Hematopoietic multipotent progenitor cell treated with erythropoietin and hydrocortisone succinate and interleukin-3 and kit ligand, for 4 days (in vitro differentiated cells): Measurements from ENCODE around the gene NSUN4.
"Not testable (repeated sequence)": the region's sequence is repeated elsewhere in the genome, so short reads cannot be mapped to it uniquely, and the experiment has no call there.

Source experiments
- DNase-seq: peaks from one replicate; pipeline ENCODE4 v3.0.0-alpha.2; 2015

Gene NSUN4

DNA sequence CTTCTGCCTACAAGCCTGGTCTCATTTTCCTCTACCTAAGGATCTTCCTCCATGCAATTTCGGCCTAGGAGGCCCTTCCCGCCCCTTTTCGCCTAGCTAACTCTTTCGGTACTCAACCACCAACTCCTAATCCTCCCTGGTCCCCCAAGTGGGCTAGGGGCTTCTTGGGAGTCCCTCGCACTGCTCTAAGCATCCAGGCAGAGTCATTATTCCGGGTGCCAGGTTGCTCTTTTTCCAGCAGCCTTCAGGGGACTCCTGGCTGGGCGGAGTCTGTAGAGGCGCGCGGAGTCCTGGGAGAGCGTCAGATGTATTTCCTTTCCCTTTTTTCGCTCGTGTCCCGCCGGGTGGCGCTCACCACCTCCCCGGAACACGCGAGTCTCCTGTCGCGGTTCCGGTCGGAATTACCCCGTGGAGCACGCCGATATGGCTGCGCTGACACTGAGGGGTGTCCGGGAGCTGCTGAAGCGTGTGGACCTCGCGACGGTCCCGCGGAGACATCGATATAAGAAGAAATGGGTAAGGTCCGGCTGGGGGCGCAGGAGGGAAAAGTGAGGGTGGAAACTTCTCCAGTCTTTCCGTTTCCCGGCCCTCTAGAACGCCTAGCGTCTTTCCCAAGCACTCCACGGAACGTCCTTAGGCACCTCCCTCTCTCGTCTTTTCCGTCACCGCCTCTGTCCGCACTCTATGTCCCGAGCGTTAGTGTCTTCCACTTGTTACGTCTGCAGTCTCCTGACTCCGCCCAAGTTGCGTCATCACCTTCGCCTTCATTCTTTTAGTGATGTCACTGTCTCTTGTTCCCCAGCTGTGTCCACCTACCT is at the start of gene NSUN4:
TSS of gene NSUN4 (plus strand) at position 404 of the 818 bp plus-strand sequence. CDS start at position 424, 20 bp downstream.
- DNase-seq: peak; percentile 98

DNA sequence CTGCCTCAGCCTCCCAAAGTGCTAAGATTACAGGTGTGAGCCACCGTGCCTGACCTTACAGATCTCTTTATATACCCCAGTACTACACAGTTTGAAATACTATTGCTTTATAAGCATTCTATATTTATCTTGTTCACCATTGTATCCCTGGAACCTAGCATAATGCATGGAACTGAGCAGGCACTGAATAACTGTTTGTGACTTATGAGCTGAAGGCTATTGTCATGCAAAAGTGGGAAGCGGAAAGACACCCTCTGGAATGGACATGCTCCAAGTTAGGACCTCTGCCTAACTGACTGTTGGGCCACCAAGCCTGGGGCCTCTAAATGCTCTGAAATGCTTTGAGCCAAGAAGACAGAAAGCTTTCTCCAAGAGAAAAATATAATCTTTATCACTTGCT is 45.3 kb upstream of the NSUN4 start:
- no peak for DNase-seq

DNA sequence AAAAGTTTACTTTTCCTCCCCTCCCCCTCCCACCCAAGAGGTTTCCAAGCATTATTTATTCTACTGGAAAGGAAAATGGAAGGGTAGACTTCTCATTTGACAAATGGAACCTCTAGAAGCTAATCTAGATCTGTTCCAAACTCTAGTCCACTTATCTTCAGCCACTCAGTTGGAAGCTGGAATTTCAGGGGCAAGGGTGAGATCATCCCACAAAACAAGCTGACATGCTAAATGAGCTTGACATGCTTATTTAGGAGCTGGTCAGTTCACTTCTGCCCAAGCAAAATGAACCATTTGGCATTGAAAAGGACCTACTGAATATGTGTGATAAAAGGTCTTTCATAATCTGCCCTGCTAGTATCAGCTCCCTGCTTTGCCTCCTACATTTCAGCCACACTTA is 42.2 kb upstream of the NSUN4 start:
- no peak for DNase-seq

DNA sequence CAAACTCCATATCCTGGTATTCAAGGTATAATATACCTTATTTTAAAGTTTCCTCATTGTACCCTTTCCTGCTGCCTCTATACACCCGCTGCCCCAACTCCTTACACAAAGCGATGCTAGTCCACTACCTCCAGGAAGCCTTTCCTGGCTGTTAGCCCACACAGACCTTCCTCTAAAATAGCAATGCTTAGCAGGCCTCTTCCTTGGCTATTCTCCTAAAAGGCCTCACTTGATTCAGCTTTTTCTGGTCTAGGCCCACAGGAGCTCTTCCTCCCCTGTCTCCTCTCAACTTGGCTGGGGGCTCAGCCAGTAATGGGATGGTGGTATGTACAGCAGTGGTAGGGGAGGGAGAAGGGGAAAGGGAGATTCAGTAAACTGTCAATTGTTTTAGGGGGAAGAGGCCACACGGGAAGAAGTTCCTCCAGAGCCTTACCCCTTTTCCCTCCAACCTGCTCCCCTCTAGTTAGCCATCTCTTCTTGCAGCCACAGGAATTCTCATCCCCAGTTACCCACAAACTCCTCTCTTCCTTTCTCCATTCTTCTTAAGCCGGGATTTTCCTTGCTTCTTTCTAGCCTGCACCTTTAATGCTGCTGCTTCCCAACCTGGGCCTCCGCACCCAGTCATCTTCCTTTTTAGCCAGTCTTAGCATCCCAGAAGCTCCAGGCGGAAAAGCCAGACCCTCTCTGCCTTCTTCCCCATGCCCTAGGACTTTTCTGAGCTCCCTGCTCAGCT is 39.8 kb upstream of the NSUN4 start:
- DNase-seq: peak; percentile 41

DNA sequence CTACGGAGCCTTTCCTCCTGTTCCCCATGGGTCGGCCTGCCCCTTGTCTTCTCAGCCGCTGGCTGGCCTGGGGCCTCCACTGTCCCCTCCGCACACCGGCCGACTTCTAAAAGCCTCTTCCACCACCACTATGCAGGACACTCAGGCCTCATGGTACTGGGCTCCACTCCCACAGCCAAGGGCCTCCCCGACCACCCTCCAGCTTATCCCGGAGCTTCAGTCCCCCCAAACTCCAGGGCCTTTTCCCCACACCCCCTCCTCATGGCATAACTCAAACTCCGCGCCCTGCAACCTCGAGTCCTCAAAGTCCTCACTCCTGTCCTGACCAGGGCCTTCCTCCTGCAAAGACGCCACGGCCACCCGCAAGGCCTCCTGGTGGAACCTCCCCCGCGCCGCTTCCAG is 39.2 kb upstream of the NSUN4 start:
- no peak for DNase-seq

DNA sequence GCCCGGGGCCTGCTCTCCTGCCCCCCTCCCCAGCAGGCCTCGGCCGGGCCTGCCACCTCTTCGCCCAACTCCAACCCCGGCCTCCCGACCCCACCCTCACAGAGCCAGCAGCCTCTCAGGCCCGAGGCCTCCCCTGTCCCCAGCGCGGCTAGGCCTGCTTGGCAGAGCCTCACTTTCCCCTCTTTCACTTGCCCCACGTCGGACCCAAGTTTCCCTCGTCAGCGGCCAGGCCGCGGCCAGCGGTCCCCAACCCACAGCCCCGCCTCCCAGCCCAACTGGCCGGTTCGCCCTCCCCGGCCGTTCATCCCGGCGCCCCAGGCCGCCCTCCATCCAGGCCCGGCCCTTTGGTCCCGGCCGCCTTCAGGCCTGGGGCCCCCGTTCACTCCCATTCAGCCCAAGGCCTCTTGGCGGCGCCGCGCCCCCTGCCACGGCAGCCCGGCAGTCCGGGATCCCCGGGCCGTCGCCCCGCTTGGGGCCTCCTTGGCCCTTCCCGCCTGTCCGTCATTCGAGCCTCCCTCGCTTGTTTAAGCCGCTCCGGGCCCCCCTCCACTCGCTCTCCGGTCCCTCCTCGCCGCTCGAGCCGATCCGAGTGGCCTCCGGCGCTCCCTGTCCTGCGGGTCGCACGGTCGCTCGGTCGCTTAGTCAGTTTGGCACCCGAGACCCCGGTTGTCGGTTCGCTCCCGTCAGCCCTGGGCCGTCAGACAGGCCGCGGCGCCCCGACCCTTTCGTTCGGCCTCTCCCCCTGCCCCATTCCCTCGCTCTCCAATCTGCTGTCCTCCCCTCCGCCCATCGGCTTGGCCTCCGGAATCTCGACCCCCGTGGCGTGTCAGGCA is 38.6 kb upstream of the NSUN4 start:
- DNase-seq: peak; percentile 80

DNA sequence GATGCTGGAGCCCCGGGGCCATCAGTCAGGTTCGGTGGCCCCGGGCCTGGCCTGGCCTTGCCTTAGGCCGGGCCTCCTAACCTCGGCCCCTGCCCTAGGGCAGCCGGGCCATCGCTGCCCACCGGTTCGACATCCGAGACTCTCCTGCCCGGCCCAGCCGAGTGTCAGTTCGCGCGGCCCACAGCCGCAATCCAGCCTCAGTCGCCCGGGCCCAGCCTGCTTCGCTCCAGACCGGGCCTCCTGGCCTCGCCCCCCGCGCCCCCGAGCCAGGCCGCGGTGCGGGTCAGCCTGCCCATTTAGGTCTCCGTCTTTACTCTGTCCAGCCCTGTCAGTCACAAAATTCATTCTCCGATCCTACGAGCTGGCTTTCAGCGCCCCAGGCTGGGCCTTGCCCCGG is 38.0 kb upstream of the NSUN4 start:
- no peak for DNase-seq

DNA sequence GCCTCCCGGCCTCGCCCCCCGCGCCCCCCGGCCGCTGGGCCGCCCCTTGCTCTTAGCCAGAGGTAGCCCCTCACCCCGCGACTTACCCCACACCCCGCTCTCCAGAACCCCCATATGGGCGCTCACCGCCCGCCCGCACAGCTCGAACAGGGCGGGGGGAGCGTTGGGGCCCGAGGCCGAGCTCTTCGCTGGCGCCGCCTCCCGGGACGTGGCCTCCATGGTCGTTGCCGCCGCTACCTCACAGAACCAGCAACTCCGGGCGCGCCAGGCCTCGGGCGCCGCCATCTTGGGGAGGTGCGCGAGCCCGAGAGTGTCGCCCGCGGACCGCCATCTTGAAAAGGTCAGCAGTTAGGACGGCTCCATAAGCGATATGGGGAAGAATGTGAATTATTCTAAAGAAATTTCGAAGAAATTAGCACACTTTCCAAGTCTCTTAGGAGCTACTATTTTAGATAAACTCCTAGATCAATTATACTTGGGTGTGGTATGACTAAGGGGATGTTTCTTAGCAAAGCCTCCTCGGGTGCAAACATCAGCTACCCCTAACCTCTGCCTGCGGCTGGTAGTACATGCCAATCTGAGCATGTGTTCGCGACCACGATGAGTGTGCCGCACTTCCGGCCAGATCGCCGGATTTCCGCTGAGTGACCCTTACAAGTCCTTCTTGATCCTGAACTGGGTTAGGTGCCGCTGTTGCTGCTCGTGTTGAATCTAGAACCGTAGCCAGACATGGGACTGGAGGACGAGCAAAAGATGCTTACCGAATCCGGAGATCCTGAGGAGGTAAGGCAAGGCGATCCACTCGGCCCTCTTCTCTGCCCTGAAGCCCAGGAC is 37.4 kb upstream of the NSUN4 start, which contains the start of the genes LRRC41 and UQCRH:
TSS of gene LRRC41 (minus strand) at position 579 of the 834 bp plus-strand sequence. CDS start at position 285, 294 bp downstream.
TSS of gene UQCRH (plus strand) at position 661 of the 834 bp plus-strand sequence. CDS start at position 730, 69 bp downstream.
- peak; percentile 98 for DNase-seq

DNA sequence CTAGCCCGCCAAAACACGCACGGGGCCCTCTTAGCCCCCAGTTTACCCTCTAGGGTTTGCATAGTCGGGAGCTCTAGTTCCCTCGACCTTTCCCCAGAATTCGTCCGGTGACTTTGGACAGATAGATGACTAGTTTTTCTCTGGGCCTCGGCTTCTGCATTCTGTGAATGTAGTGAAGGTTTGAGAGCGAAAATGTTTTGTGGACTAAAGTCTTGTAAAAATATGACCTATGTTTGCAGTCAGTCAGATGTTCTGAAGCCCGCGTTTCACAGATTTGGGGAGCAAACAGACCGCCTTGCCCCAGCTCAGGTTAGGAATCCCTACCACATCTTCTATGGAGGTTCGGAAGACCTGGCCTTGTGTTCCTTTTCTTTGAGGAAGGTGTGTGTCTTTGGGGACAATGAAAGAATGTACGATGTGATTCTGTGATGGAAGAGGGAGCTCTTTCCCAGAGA is 36.7 kb upstream of the NSUN4 start:
- no peak for DNase-seq

DNA sequence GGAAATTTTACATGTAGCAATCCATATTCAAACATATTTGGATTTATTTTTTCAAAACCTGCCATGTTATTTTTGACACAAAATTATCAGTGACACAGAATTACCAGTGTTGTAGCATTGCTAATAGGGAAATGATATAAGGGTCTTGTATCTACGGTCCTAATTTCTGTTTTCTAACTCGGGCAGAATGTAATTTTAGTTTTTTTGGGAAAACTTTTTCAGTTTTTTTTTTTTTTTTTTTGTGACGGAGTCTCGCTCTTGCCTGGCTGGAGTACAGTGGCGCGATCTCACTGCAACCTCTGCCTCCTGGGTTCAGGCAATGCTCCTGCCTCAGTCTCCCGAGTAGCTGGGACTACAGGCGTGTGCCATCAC is 34.5 kb upstream of the NSUN4 start:
- no peak for DNase-seq

DNA sequence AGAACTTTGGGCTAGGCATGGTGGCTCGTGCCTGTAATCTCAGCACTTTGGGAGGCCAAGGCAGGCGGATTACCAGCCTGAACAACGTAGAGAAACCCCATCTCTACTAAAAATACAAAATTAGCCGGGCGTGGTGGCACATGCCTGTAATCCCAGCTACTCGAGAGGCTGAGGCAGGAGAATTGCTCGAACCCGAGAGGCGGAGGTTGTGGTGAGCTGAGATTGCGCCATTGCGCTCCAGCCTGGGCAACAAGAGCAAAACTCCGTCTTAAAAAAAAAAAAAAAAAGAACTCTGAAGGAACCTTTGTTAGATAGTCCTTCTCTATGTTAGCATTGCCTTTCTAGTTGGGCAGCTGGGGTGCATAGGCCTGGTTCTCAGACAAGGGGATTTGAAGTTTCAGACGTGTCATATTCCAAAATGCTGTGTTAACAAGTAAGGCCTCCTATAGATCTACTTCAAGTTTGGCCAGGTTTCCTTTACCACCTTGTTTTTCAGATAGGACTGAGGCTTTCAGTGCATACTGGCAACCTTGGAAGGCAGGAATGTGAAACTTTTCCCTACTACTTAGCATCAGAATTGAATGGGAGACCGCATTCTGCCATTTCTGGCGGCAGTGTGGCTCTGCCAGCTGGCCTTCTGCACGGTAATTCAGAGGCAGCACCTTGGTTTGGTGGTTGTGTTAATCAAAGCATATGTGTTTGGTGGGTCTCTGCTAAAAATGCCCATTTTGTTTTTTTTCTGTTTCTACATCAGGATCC is 31.0 kb upstream of the NSUN4 start:
- DNase-seq: no peak

DNA sequence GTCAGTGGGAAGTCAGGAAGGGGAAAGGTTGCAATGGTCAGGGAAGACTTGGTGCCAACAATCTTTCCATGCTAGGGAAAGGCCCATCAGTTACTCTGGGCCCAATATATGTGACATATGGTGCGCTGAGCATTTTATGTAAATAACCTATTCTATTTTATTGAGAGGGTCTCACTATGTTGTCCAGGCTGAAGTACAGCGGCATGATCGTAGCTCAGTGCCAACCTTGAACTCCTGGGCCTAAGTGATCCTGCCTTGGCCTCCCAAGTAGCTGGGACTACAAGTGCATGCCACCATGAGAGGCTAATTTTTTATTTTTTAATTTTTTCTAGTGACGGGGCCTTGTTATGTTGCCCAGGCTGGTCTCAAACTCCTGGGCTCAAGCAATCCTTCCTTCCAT is 30.3 kb upstream of the NSUN4 start:
- no peak for DNase-seq

DNA sequence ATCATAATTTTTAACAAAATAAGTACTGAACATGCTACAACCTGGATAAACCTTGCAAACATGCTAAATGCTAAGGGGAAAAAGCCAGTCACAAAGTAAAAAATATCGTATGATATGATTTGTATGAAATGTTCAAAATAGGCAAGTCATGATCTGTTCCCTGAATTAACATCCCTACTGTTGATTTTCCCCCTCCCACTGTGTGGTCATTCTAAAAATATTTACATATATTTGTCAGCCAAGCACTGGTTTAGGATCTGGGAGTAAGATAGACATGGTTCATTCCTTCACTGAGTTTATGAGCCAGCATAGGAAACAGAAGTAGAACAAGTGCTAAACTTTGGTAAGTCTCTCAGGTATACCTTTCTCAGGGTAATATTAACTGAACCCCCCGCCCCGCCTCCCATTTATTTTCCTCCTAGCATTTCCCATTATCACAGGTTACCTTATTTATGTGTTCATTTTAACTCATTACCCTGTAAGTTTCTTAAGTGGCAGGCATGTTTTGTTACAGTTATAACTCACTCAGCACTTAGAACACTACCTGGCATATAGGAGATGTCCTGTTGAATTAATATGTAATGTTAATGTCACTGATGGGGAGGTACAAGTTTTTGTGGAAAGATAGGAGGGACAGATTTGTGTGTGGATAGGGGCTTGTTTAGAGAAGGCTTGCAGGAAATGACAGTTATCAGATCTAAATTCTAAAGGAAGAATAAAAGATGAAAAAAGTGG is 24.8 kb upstream of the NSUN4 start:
- no peak for DNase-seq

DNA sequence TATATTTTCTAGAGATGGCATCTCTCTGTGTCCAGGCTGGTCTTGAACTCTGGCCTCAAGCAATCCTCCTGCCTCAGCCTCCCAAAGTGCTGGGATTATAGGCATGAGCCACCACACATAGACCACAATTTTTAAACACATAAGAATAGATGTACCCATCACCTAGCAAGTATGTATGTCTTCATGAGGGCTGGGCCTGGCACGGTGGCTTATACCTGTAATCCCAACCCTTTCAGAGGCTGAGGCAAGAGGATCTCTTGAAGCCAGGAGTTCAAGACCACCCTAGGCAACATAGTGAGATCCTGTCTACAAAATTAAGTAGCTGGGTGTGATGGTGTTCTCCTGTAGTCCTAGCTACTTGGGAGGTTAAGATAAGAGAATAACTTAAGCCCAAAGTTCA is 23.3 kb upstream of the NSUN4 start:
- no peak for DNase-seq

DNA sequence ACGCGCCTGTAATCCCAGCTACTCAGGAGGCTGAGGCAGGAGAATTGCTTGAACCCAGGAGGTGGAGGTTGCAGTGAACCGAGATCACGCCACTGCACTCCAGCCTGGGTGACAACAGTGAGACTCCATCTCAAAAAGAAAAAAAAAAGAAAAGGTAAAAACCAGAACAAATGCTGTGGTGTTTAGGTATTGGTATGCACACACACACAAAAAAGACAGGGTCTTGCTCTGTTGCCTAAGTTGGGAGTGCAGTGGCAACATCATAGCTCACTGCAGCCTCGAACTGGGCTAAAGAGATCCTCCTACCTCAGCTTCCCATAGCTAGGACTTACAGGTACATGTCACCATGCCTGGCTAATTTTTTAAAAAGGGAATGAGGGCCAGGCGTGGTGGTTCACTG is 21.3 kb upstream of the NSUN4 start:
- not testable (repeated sequence) for DNase-seq

DNA sequence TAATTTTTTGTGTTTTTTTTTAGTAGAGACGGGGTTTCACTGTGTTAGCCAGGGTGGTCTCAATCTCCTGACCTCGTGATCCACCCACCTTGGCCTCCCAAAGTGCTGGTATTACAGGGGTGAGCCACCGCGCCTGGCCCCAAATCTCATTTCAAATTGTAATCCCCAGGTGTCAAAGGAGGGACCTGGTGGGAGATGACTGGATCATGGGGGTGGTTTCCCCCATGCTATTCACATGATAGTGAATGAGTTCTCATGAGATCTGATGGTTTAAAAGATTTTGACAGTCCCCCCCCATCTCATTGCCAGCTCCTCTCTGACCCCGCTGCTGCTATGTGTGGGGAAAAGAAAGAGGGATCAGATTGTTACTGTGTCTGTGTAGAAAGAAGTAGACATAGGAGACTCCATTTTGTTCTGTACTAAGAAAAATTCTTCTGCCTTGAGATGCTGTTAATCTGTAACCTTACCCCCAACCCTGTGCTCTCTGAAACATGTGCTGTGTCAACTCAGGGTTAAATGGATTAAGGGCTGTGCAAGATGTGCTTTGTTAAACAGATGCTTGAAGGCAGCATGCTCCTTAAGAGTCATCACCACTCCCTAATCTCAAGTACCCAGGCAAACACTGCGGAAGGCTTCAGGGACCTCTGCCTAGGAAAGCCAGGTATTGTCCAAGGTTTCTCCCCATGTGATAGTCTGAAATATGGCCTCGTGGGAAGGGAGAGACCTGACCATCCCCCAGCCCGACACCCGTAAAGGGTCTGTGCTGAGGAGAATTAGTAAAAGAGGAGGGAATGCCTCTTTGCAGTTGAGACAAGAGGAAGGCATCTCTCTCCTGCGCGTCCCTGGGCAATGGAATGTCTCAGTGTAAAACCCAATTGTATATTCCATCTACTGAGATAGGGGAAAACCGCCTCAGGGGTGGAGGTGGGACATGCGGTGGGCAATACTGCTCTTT is 20.4 kb upstream of the NSUN4 start:
- DNase-seq: not testable (repeated sequence)

DNA sequence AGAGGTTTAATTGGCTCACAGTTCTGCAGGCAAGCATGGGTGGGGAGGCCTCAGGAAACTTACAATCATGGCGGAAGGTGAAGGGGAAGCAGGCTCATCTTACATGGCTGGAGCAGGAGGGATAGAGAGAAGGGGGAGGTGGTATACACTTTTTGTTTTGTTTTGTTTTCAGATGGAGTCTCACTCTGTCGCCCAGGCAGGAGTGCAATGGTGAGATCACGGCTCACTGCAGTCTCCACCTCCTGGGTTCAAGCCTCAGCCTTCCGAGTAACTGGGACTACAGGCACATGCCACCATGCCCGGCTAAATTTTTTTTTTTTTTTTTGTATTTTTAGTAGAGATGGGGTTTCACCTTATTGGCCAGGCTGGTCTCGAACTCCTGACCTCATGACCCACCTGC is 18.4 kb upstream of the NSUN4 start:
- not testable (repeated sequence) for DNase-seq

DNA sequence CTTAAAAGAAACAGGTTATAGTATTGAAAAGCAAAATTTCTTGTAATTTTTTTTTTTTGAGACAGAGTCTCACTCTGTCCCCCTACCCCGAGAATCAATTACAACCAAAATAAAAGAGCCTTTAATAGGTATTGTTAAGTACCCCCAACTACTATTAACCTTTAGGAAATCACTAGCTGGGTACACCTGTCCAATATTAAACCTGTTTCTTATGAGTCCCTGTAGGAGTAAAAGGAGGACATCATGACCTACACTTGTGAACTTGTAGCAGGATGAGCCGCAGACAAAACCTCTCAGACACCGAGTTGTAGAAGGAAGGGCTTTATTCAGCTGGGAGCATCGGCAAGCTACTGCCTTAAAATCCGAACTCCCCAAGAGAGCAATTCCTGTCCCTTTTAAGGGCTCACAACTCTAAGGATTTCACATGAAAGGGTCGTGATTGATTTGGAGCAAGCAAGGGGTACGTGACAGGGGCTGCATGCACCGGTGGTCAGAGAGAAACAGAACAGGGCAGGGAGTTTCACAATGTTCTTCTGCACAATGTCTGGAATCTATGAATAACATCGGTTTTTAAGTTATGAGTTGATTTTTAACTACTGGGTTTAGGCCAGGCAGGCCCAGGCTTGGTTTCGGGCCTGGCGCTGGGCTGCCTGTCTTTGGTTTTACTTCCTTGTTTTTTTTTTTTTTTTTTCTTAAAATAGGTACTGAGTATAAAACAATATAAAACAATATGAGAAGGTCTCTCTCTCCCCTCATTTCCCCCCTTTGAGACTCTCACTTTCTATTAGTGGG is 15.1 kb upstream of the NSUN4 start:
- not testable (repeated sequence) for DNase-seq
